Epithelial cell of esophagus (primary cell): Measurements from ENCODE around the gene SH3GL3.

Experiments used
- DNase-seq: peaks from one replicate; pipeline ENCODE4 v3.0.0; 2010; ENCODE audit warnings: low read depth
- H3K4me3 ChIP-seq: 2 replicates; pipeline ENCODE4 v1.5.1; 2011; ENCODE audit warnings: mild to moderate bottlenecking, low read length, control low read depth
- CTCF ChIP-seq: IDR thresholded peaks from 2 replicates; pipeline ENCODE4 v1.5.1; 2011; ENCODE audit warnings: low read depth, mild to moderate bottlenecking, low read length, control low read depth, inconsistent platforms; ENCODE audit not compliant: insufficient read depth; ENCODE audit errors: missing control alignments

Gene SH3GL3

GRCh38 chr15:83602021-83602420, 154.9 kb downstream of the SH3GL3 start:
- H3K4me3 ChIP-seq: no peak overlapping the region
- no peak for TF ChIP-seq CTCF
- peak; percentile 81 for DNase-seq

GRCh38 chr15:83604549-83604948, 157.4 kb downstream of the SH3GL3 start:
- H3K4me3 ChIP-seq: no peak overlapping the region
- TF ChIP-seq CTCF: no peak
- DNase-seq: no peak

GRCh38 chr15:83605111-83605945, 158.2 kb downstream of the SH3GL3 start:
- no peak for DNase-seq
- no peak for TF ChIP-seq CTCF
- no peak overlapping the region for H3K4me3 ChIP-seq

GRCh38 chr15:83610132-83610531, 163.0 kb downstream of the SH3GL3 start:
- DNase-seq: no peak
- no peak overlapping the region for H3K4me3 ChIP-seq
- TF ChIP-seq CTCF: no peak

- no peak for TF ChIP-seq CTCF
- no peak for DNase-seq
Observed at GRCh38 chr15:83610901-83611685, 164.0 kb downstream of the SH3GL3 start.

GRCh38 chr15:83612226-83612625, 165.1 kb downstream of the SH3GL3 start:
- peak; percentile 36 for DNase-seq

More at GRCh38 chr15:83610901-83611685, 164.0 kb downstream of the SH3GL3 start:
- no peak overlapping the region for H3K4me3 ChIP-seq

More at GRCh38 chr15:83612226-83612625, 165.1 kb downstream of the SH3GL3 start:
- no peak overlapping the region for H3K4me3 ChIP-seq
- TF ChIP-seq CTCF: no peak
